Urinary bladder (tissue), 4 donors: ENCODE measurements around the gene CDH13. TPM values are rescaled to one million over a fixed set of nuclear protein-coding genes. Genes with fewer than 3 reads are reported as not detected.

Experiments used
- DNase-seq: peaks from one replicate; pipeline ENCODE4 v3.0.0-alpha.2; 2015; ENCODE audit errors: extremely low spot score
- H3K27ac ChIP-seq: one replicate; pipeline ENCODE4 v1.5.1; 2013; ENCODE audit warnings: low read depth, mild to moderate bottlenecking, moderate library complexity
- H3K36me3 ChIP-seq: one replicate; pipeline ENCODE4 v1.6.1; 2013; ENCODE audit warnings: mild to moderate bottlenecking, moderate library complexity; ENCODE audit not compliant: insufficient read depth
- H3K4me1 ChIP-seq: one replicate; pipeline ENCODE4 v1.6.1; 2013; ENCODE audit warnings: mild to moderate bottlenecking, moderate library complexity; ENCODE audit not compliant: insufficient read depth
- H3K4me3 ChIP-seq: one replicate; pipeline ENCODE4 v1.5.1; 2013; ENCODE audit warnings: low read depth, low read length
- WGBS: extraction: QIAGEN DNeasy Blood & Tissue Kit; methylation state at CpG from one replicate; pipeline ENCODE4 v1.1.7; 2013; 5-methylcytosine and 5-hydroxymethylcytosine counted together
- polyA plus RNA-seq: library from polyadenylated mRNA; stranded (reverse); fragments of 200-250 nt; gene quantifications from one replicate; pipeline ENCODE4 v1.2.3, GENCODE V29; 2013
- total RNA-seq: library from RNA; depleted of rRNA; stranded (reverse); fragments of >200 nt; gene quantifications from one replicate; pipeline ENCODE4 v1.2.3, GENCODE V29; 2014
- donor health status: healthy with polysubstance abuse.
- donor health status: healthy.

Gene CDH13
- total and polyA plus RNA-seq, 2 donors, result 18.9 to 21.5 TPM

- WGBS, result 77% methylated on average over 6 of the region's 6 CpGs
- Histone ChIP-seq H3K27ac (no peak overlapping the region), H3K4me3 (no peak overlapping the region), H3K36me3 (no peaks in the 10 kb centered on the region), H3K4me1 (no peaks in the 10 kb centered on the region)
- DNase-seq, result no peak
These were observed 828.9 kb downstream of the CDH13 start for GRCh38 chr16:83455716-83456115.

- 75% methylated on average over 8 of the region's 8 CpGs for WGBS
- H3K4me3 ChIP-seq, result no peak overlapping the region
- DNase-seq, result no peak
These were observed 830.2 kb downstream of the CDH13 start for GRCh38 chr16:83456934-83457333.

GRCh38 chr16:83458612-83459011 is 831.8 kb downstream of the CDH13 start:
- H3K36me3 ChIP-seq, result no peaks in the 10 kb centered on the region
- no peak overlapping the region for H3K4me3 ChIP-seq
- 72% methylated on average over 4 of the region's 4 CpGs for WGBS
- no peak for DNase-seq
- H3K4me1 ChIP-seq, result no peaks in the 10 kb centered on the region
- no peak overlapping the region for H3K27ac ChIP-seq

More at GRCh38 chr16:83456934-83457333, 830.2 kb downstream of the CDH13 start:
- Histone ChIP-seq H3K27ac (no peak overlapping the region), H3K36me3 (no peaks in the 10 kb centered on the region), H3K4me1 (no peaks in the 10 kb centered on the region)

- WGBS, result 52% methylated on average over 6 of the region's 6 CpGs
- no peak overlapping the region for H3K27ac ChIP-seq
- H3K36me3 ChIP-seq, result no peaks in the 10 kb centered on the region
- H3K4me3 ChIP-seq, result no peak overlapping the region
- DNase-seq, result no peak
- H3K4me1 ChIP-seq, result no peaks in the 10 kb centered on the region
These were observed 838.2 kb downstream of the CDH13 start for GRCh38 chr16:83464991-83465390.

GRCh38 chr16:83470416-83470815 is 843.6 kb downstream of the CDH13 start:
- no peak overlapping the region for H3K27ac ChIP-seq
- no peak overlapping the region for H3K4me3 ChIP-seq
- DNase-seq, result no peak
- H3K4me1 ChIP-seq, result no peaks in the 10 kb centered on the region
- WGBS, result 61% methylated on average over 3 of the region's 3 CpGs
- H3K36me3 ChIP-seq, result no peaks in the 10 kb centered on the region

GRCh38 chr16:83472776-83473501 is 846.2 kb downstream of the CDH13 start:
- Histone ChIP-seq H3K4me1 (no peaks in the 10 kb centered on the region), H3K27ac (no peak overlapping the region), H3K4me3 (no peak overlapping the region), H3K36me3 (no peaks in the 10 kb centered on the region)
- 63% methylated on average over 7 of the region's 7 CpGs for WGBS
- no peak for DNase-seq

GRCh38 chr16:83473926-83474650 is 847.3 kb downstream of the CDH13 start:
- 82% methylated on average over 2 of the region's 2 CpGs for WGBS
- no peak overlapping the region for H3K27ac ChIP-seq
- H3K4me1 ChIP-seq, result no peaks in the 10 kb centered on the region
- H3K4me3 ChIP-seq, result no peak overlapping the region
- DNase-seq, result no peak
- no peaks in the 10 kb centered on the region for H3K36me3 ChIP-seq

GRCh38 chr16:83475108-83475507 is 848.3 kb downstream of the CDH13 start:
- Histone ChIP-seq H3K4me1 (no peaks in the 10 kb centered on the region), H3K27ac (no peak overlapping the region), H3K36me3 (no peaks in the 10 kb centered on the region), H3K4me3 (no peak overlapping the region)
- 73% methylated on average over 5 of the region's 5 CpGs for WGBS
- no peak for DNase-seq

GRCh38 chr16:83481589-83481988 is 854.8 kb downstream of the CDH13 start:
- H3K4me1 ChIP-seq, result no peaks in the 10 kb centered on the region
- H3K4me3 ChIP-seq, result no peak overlapping the region
- 68% methylated on average over 7 of the region's 7 CpGs for WGBS
- no peak overlapping the region for H3K27ac ChIP-seq
- H3K36me3 ChIP-seq, result no peaks in the 10 kb centered on the region
- no peak for DNase-seq

GRCh38 chr16:83482545-83483162 is 855.9 kb downstream of the CDH13 start:
- WGBS, result 66% methylated on average over 9 of the region's 9 CpGs
- Histone ChIP-seq H3K4me3 (no peak overlapping the region), H3K27ac (no peak overlapping the region), H3K36me3 (no peaks in the 10 kb centered on the region), H3K4me1 (no peaks in the 10 kb centered on the region)
- no peak for DNase-seq

GRCh38 chr16:83490073-83490472 is 863.3 kb downstream of the CDH13 start:
- no peak for DNase-seq
- no peaks in the 10 kb centered on the region for H3K36me3 ChIP-seq
- no peaks in the 10 kb centered on the region for H3K4me1 ChIP-seq
- H3K27ac ChIP-seq, result no peak overlapping the region
- H3K4me3 ChIP-seq, result no peak overlapping the region
- 51% methylated on average over 2 of the region's 2 CpGs for WGBS

- Histone ChIP-seq H3K36me3 (no peaks in the 10 kb centered on the region), H3K4me1 (no peaks in the 10 kb centered on the region), H3K27ac (no peak overlapping the region), H3K4me3 (no peak overlapping the region)
- DNase-seq, result no peak
- 91% methylated on average over 1 of the region's 1 CpG for WGBS
These were observed 867.7 kb downstream of the CDH13 start for GRCh38 chr16:83494459-83494858.

GRCh38 chr16:83501481-83501880 is 874.7 kb downstream of the CDH13 start:
- 64% methylated on average over 4 of the region's 4 CpGs for WGBS
- no peaks in the 10 kb centered on the region for H3K4me1 ChIP-seq
- no peak overlapping the region for H3K4me3 ChIP-seq
- no peak for DNase-seq
- no peak overlapping the region for H3K27ac ChIP-seq
- H3K36me3 ChIP-seq, result no peaks in the 10 kb centered on the region

- no peak for DNase-seq
- Histone ChIP-seq H3K4me3 (no peak overlapping the region), H3K36me3 (no peaks in the 10 kb centered on the region), H3K4me1 (no peaks in the 10 kb centered on the region), H3K27ac (no peak overlapping the region)
- 94% methylated on average over 6 of the region's 6 CpGs for WGBS
These were observed 881.5 kb downstream of the CDH13 start for GRCh38 chr16:83508295-83508694.
